Astrocyte (in vitro differentiated cells and primary cell): Measurements from ENCODE around the gene CACNB1. TPM values are rescaled to one million over a fixed set of nuclear protein-coding genes. Genes with fewer than 3 reads are reported as not detected.

Source experiments
- DNase-seq: peaks from one replicate; pipeline ENCODE4 v3.0.0-alpha.2; 2010; ENCODE audit warnings: low read depth
- FAIRE-seq: peaks from 2 replicates; lab custom pipeline; 2011; peaks lifted over from hg19 to GRCh38; lab: Jason Lieb, UNC
- H2AFZ ChIP-seq: 2 replicates; pipeline ENCODE4 v1.6.0; 2012; ENCODE audit warnings: low read depth, low read length, inconsistent platforms
- H3K27ac ChIP-seq: 2 replicates; pipeline ENCODE4 v1.5.1; 2011; ENCODE audit warnings: low read depth, low read length, inconsistent platforms
- H3K27me3 ChIP-seq: 2 replicates; pipeline ENCODE4 v1.6.0; 2011; ENCODE audit warnings: low read length, inconsistent platforms; ENCODE audit not compliant: insufficient read depth
- H3K36me3 ChIP-seq: 2 replicates; pipeline ENCODE4 v1.5.1; 2011; ENCODE audit warnings: low read length, inconsistent platforms; ENCODE audit not compliant: insufficient read depth
- H3K4me1 ChIP-seq: 2 replicates; pipeline ENCODE4 v1.5.1; 2011; ENCODE audit warnings: low read length, inconsistent platforms; ENCODE audit not compliant: insufficient read depth
- H3K4me2 ChIP-seq: 2 replicates; pipeline ENCODE4 v1.6.0; 2012; ENCODE audit warnings: low read length, inconsistent platforms
- H3K4me3 ChIP-seq: 2 replicates; pipeline ENCODE4 v1.5.1; 2011; ENCODE audit warnings: low read depth, mild to moderate bottlenecking, low read length, inconsistent platforms; ENCODE audit not compliant: insufficient read depth
- H3K79me2 ChIP-seq: 2 replicates; pipeline ENCODE4 v1.6.0; 2012; ENCODE audit warnings: mild to moderate bottlenecking, low read length, inconsistent platforms; ENCODE audit not compliant: insufficient read depth
- H3K9ac ChIP-seq: 2 replicates; pipeline ENCODE4 v1.6.0; 2012; ENCODE audit warnings: mild to moderate bottlenecking, low read length, inconsistent platforms
- H3K9me3 ChIP-seq: 2 replicates; pipeline ENCODE4 v1.5.1; 2012; ENCODE audit warnings: low read depth, mild to moderate bottlenecking, low read length, inconsistent platforms; ENCODE audit not compliant: insufficient read depth
- H4K20me1 ChIP-seq: 2 replicates; pipeline ENCODE4 v1.6.0; 2012; ENCODE audit warnings: low read length, inconsistent platforms; ENCODE audit not compliant: insufficient read depth
- H3K27ac Mint-ChIP-seq: one replicate; pipeline ENCODE4 v1.8.0; 2021; ENCODE audit warnings: mild to moderate bottlenecking, mixed read lengths; ENCODE audit not compliant: unreplicated experiment
- H3K27me3 Mint-ChIP-seq: one replicate; pipeline ENCODE4 v1.8.0; 2021; ENCODE audit warnings: low read depth, mixed read lengths; ENCODE audit not compliant: unreplicated experiment
- H3K36me3 Mint-ChIP-seq: one replicate; pipeline ENCODE4 v1.8.0; 2021; ENCODE audit warnings: low read depth, mixed read lengths; ENCODE audit not compliant: unreplicated experiment
- H3K4me1 Mint-ChIP-seq: one replicate; pipeline ENCODE4 v1.8.0; 2021; ENCODE audit warnings: low read depth, mixed read lengths; ENCODE audit not compliant: unreplicated experiment
- H3K4me3 Mint-ChIP-seq: one replicate; pipeline ENCODE4 v1.8.0; 2021; ENCODE audit warnings: mild to moderate bottlenecking, moderate library complexity, mixed read lengths; ENCODE audit not compliant: unreplicated experiment
- H3K9me3 Mint-ChIP-seq: one replicate; pipeline ENCODE4 v1.8.0; 2021; ENCODE audit warnings: mild to moderate bottlenecking, mixed read lengths; ENCODE audit not compliant: unreplicated experiment
- EZH2 ChIP-seq: IDR thresholded peaks from 2 replicates; pipeline ENCODE4 v1.6.1; 2012; ENCODE audit warnings: mild to moderate bottlenecking, low read length, inconsistent platforms; ENCODE audit not compliant: insufficient read depth
- total RNA-seq: library from RNA; stranded (reverse); gene quantifications from 2 replicates; pipeline ENCODE4 v1.2.1, GENCODE V29; 2021
- TF ChIP-seq, protein P1 (sequence below): IDR thresholded peaks from 2 replicates; pipeline ENCODE4 v1.5.1; 2011; ENCODE audit warnings: low read depth, mild to moderate bottlenecking, inconsistent platforms, low read length, moderate library complexity; ENCODE audit not compliant: insufficient read depth

The CACNB1 gene
- total RNA-seq, 1 donor from 2014 or later = 16.6 TPM

DNA sequence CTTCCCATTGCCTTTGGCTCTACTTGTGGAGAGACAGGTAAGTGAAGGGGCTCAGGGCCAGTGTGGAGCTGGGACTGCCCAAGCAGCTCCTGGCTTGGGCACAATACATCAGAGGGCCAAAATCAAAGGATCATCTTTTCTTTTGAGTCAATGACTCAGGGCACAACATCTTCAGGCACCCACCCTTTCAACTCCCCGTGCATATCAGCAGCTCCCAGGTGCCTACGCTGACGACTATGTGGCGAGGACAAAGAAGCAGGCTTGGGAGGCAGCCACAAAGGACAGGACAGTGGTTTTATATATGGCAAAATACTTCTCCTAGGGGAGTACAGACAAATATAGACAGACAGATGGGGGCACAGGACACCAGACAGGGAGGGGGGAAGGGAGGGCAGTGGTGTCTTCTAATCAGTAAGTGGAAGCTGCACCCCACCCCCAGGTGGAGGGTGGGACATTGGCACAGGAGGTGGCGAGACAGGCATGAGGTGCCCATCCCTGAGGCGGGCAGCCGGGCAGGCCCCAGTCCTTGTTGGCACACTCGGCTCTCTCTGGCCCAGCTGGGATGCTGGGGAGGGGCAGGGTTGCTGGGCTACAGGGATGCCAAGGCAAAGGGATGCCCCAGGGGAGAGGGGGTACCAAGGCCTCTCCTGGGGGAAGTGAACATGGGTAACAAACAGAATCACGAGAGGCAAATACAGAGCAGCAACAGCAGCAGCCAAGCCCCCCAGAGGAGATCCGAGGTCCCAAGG is 23.8 kb downstream of the CACNB1 start:
- no peak overlapping the region for H3K27ac ChIP-seq
- Mint-ChIP-seq H3K36me3 (peaks cover 24% of the 10 kb centered on the region), H3K4me1 (no peaks in the 10 kb centered on the region), H3K27me3 (peaks cover 9% of the 10 kb centered on the region), H3K9me3 (no peaks in the 10 kb centered on the region), H3K4me3 (no peak overlapping the region), H3K27ac (no peak overlapping the region)
- no peaks in the 10 kb centered on the region for H3K9me3 ChIP-seq
- peaks cover 6% of the 10 kb centered on the region for H3K4me1 ChIP-seq
- DNase-seq = no peak
- H4K20me1 ChIP-seq = peaks cover 45% of the 10 kb centered on the region
- H3K27me3 ChIP-seq = no peaks in the 10 kb centered on the region
- FAIRE-seq = no peak
- no peaks in the 10 kb centered on the region for H3K79me2 ChIP-seq
- no peak overlapping the region for H2AFZ ChIP-seq
- TF ChIP-seq EZH2 = no peak
- TF ChIP-seq, protein P1, sequence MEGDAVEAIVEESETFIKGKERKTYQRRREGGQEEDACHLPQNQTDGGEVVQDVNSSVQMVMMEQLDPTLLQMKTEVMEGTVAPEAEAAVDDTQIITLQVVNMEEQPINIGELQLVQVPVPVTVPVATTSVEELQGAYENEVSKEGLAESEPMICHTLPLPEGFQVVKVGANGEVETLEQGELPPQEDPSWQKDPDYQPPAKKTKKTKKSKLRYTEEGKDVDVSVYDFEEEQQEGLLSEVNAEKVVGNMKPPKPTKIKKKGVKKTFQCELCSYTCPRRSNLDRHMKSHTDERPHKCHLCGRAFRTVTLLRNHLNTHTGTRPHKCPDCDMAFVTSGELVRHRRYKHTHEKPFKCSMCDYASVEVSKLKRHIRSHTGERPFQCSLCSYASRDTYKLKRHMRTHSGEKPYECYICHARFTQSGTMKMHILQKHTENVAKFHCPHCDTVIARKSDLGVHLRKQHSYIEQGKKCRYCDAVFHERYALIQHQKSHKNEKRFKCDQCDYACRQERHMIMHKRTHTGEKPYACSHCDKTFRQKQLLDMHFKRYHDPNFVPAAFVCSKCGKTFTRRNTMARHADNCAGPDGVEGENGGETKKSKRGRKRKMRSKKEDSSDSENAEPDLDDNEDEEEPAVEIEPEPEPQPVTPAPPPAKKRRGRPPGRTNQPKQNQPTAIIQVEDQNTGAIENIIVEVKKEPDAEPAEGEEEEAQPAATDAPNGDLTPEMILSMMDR = no peak
- peaks cover 18% of the 10 kb centered on the region for H3K36me3 ChIP-seq
- no peak overlapping the region for H3K4me2 ChIP-seq
- H3K9ac ChIP-seq = no peak overlapping the region
- no peak overlapping the region for H3K4me3 ChIP-seq

DNA sequence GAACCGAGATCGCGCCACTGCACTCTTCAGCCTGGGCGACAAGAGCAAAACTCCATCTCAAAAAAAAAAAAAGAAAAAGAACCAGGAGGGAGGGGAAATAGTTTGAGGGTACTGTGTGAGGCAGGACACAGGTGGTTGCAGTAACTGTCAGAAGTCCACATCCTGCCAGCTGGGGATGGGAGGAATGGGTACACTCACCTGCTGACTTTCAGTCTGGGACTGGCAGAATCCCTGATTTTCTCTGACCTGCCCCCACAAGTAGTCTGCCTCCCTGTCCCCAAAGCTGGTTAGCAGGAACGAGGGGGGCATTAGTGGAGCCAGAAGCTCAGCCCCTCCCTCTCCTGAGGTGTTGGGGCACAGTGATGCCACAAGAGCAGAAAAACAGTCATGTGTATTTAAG is 24.4 kb downstream of the CACNB1 start:
- Mint-ChIP-seq H3K4me3 (no peak overlapping the region), H3K27me3 (peaks cover 9% of the 10 kb centered on the region), H3K9me3 (no peaks in the 10 kb centered on the region), H3K36me3 (peaks cover 21% of the 10 kb centered on the region), H3K27ac (no peak overlapping the region), H3K4me1 (no peaks in the 10 kb centered on the region)
- peaks cover 5% of the 10 kb centered on the region for H3K4me1 ChIP-seq
- H3K9me3 ChIP-seq = no peaks in the 10 kb centered on the region
- peaks cover 42% of the 10 kb centered on the region for H4K20me1 ChIP-seq
- H3K79me2 ChIP-seq = no peaks in the 10 kb centered on the region
- FAIRE-seq (no peak), DNase-seq (no peak)
- no peak overlapping the region for H2AFZ ChIP-seq
- H3K9ac ChIP-seq = no peak overlapping the region
- H3K4me3 ChIP-seq = no peak overlapping the region
- H3K4me2 ChIP-seq = no peak overlapping the region
- TF ChIP-seq, protein P1 = no peak
- TF ChIP-seq EZH2 = no peak
- H3K36me3 ChIP-seq = peaks cover 18% of the 10 kb centered on the region
- no peak overlapping the region for H3K27ac ChIP-seq
- no peaks in the 10 kb centered on the region for H3K27me3 ChIP-seq

DNA sequence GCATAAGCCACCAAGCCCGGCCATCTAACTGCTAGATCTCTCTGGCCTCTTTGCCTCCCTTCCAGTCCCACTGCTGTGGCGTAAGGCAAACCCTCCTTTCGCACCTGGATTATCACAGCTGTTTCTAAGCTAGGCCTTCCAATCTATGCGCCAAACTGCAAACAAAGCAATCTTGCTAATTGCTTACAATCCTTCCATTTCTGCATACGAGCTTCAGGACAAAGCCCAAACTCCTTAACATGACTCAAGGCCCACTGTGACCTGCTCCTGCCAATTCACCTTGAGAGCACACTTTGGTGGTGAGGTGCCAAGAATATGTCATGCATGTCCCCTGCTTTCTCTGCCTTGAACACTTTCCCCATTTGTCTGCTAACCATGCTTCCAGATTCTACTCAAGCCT is 25.5 kb downstream of the CACNB1 start:
- H3K27me3 ChIP-seq = peaks cover 10% of the 10 kb centered on the region
- TF ChIP-seq, protein P1 = no peak
- TF ChIP-seq EZH2 = no peak
- FAIRE-seq (no peak), DNase-seq (no peak)
- Mint-ChIP-seq H3K4me1 (peaks cover 5% of the 10 kb centered on the region), H3K9me3 (no peaks in the 10 kb centered on the region), H3K27me3 (peaks cover 9% of the 10 kb centered on the region), H3K36me3 (peaks cover 14% of the 10 kb centered on the region), H3K27ac (no peak overlapping the region), H3K4me3 (peak overlapping the region; percentile 10)
- no peak overlapping the region for H3K4me2 ChIP-seq
- H4K20me1 ChIP-seq = peaks cover 33% of the 10 kb centered on the region
- H2AFZ ChIP-seq = no peak overlapping the region
- H3K79me2 ChIP-seq = no peaks in the 10 kb centered on the region
- H3K9ac ChIP-seq = no peak overlapping the region
- H3K4me1 ChIP-seq = peaks cover 5% of the 10 kb centered on the region
- H3K36me3 ChIP-seq = peaks cover 10% of the 10 kb centered on the region
- no peak overlapping the region for H3K4me3 ChIP-seq
- H3K27ac ChIP-seq = no peak overlapping the region
- H3K9me3 ChIP-seq = no peaks in the 10 kb centered on the region
